Stomach (tissue), 9 donors: Measurements from ENCODE around the gene ATP7B. TPM values are rescaled to one million over a fixed set of nuclear protein-coding genes. Genes with fewer than 3 reads are reported as not detected.
A peak's percentile ranks its signal among the peaks of the same experiment; 100 is the strongest.

ENCODE experiments used
- DNase-seq, 2 donors: peaks; one replicate each; pipeline versions ENCODE4 v3.0.0 to v3.0.0-alpha.2; 2013 to 2019
- H3K27ac ChIP-seq, 5 donors: fragments of 200-600 bp in 4 of 5; sonication (generic) in 4 of 5; one replicate each; pipeline ENCODE4 v1.5.1; 2013 to 2019; ENCODE audit warnings: mild to moderate bottlenecking in 1 of 5, moderate library complexity in 1 of 5
- H3K27me3 ChIP-seq, 3 donors: fragments of 200-600 bp; sonication (generic); one replicate each; pipeline ENCODE4 v1.5.1; 2017 to 2019; ENCODE audit warnings: mixed run types in 1 of 3
- H3K36me3 ChIP-seq, 4 donors: fragments of 200-600 bp; sonication (generic); 1 replicate in 3 of 4; 2 replicates in 1 of 4; pipeline ENCODE4 v1.5.1; 2016 to 2019
- H3K4me1 ChIP-seq, 4 donors: fragments of 200-600 bp; sonication (generic); one replicate each; pipeline ENCODE4 v1.5.1; 2016 to 2019
- H3K4me3 ChIP-seq, 4 donors: fragments of 200-600 bp; sonication (generic) in 3 of 4; one replicate each; pipeline ENCODE4 v1.5.1; 2016 to 2019; ENCODE audit warnings: mild to moderate bottlenecking in 1 of 4
- H3K9me3 ChIP-seq, 4 donors: fragments of 200-600 bp; sonication (generic); one replicate each; pipeline ENCODE4 v1.5.1; 2016 to 2019
- CTCF ChIP-seq, 7 experiments: fragments of 450-650 bp in 4 of 7; fragments of 200-600 bp in 3 of 7; sonication (generic) in 3 of 7; IDR thresholded peaks; one replicate each; pipeline ENCODE4 v1.5.1; 2016 to 2019; ENCODE audit warnings: antibody characterized with exemption in 7 of 7, control low read depth in 2 of 7, mild to moderate bottlenecking in 1 of 7
- EP300 ChIP-seq: sonication (generic); formaldehyde crosslinking; IDR thresholded peaks from one replicate; pipeline ENCODE4 v1.6.1; 2017; ENCODE audit warnings: antibody characterized with exemption
- POLR2A ChIP-seq, 4 donors: fragments of 450-650 bp; IDR thresholded peaks; one replicate each; pipeline ENCODE4 v1.6.1; 2016; ENCODE audit warnings: antibody characterized with exemption in 4 of 4, control low read depth in 2 of 4, mild to moderate bottlenecking in 1 of 4, moderate library complexity in 1 of 4
- POLR2AphosphoS5 ChIP-seq, 3 donors: sonication (generic); formaldehyde crosslinking; IDR thresholded peaks; one replicate each; pipeline ENCODE4 v1.6.1; 2016; ENCODE audit warnings: antibody characterized with exemption in 3 of 3
- WGBS, 5 donors: extraction: QIAGEN DNeasy Blood & Tissue Kit in 3 of 5; methylation state at CpG; one replicate each; pipeline versions ENCODE4 v1.1.5 to v1.1.7; 2013 to 2018; 5-methylcytosine and 5-hydroxymethylcytosine counted together
- intact Hi-C: fragments of 100-400 bp; cut with DNase I; formaldehyde crosslinking; loops from one replicate; pipeline ENCODE4 v1.15.1; 2023; ENCODE audit warnings: low total_unique reads
- polyA plus RNA-seq, 3 donors: library from polyadenylated mRNA; stranded (reverse); fragments of 200-250 nt; gene quantifications; one replicate each; pipeline ENCODE4 v1.2.3, GENCODE V29; 2013
- total RNA-seq, 5 donors: library from RNA; depleted of rRNA; stranded (reverse); fragments of >200 nt; gene quantifications; one replicate each; pipeline versions ENCODE4 v1.1.0 to v1.2.3, GENCODE V29; 2014 to 2016
- donor health status: healthy with polysubstance abuse.
- donor health status: Bipolar disorder and iron deficiency.
- donor health status: healthy.

ATP7B gene
- total and polyA plus RNA-seq, 8 donors, result 0.62 to 21.0 (median 4.6) TPM

GRCh38 chr13:51974482-51974881 lies 36.8 kb downstream of the ATP7B start:
- no peak for TF ChIP-seq CTCF (IDR thresholded peaks at IDR 0.05)
- no peak for TF ChIP-seq POLR2A (IDR thresholded peaks at IDR 0.05)
- TF ChIP-seq EP300, result no peak
- no peak for TF ChIP-seq POLR2AphosphoS5 (IDR thresholded peaks at IDR 0.05)
- H3K4me3 ChIP-seq, result no peak overlapping the region
- H3K36me3 ChIP-seq, result peaks cover 0 to 10% (median 2%) of the 10 kb centered on the region in 4 donors
- H3K9me3 ChIP-seq, result no peaks in the 10 kb centered on the region
- 88 to 96% (median 91%) methylated on average over 6 of the region's 6 CpGs for WGBS, 5 donors
- intact Hi-C loops, result no loop called here
- H3K4me1 ChIP-seq, result peaks cover 0 to 15% (median 7%) of the 10 kb centered on the region in 4 donors
- H3K27ac ChIP-seq, result no peak overlapping the region
- no peaks in the 10 kb centered on the region for H3K27me3 ChIP-seq
- DNase-seq, result no peak

- WGBS, 5 donors, result 92 to 95% (median 94%) methylated on average over 15 of the region's 15 CpGs
- Histone ChIP-seq H3K4me3 (no peak overlapping the region), H3K27ac (peak overlapping the region in 1 of 5 donors; percentile 35), H3K36me3 (peaks cover 0 to 10% (median 7%) of the 10 kb centered on the region in 4 donors), H3K9me3 (no peaks in the 10 kb centered on the region), H3K27me3 (no peaks in the 10 kb centered on the region), H3K4me1 (peaks cover 0 to 15% (median 7%) of the 10 kb centered on the region in 4 donors)
- intact Hi-C loops, result no loop called here
- TF ChIP-seq EP300 (no peak), POLR2AphosphoS5 (IDR thresholded peaks at IDR 0.05) (no peak), CTCF (IDR thresholded peaks at IDR 0.05) (no peak), POLR2A (IDR thresholded peaks at IDR 0.05) (no peak)
- peak in 1 of 2 donors; percentile 69 for DNase-seq
Observed at GRCh38 chr13:51971520-51972426, 39.5 kb downstream of the ATP7B start.

GRCh38 chr13:51970349-51970748 lies 40.9 kb downstream of the ATP7B start:
- intact Hi-C loops, result no loop called here
- H3K4me1 ChIP-seq, result peaks cover 0 to 15% (median 7%) of the 10 kb centered on the region in 4 donors
- WGBS, 5 donors, result 22 to 50% (median 24%) methylated on average over 5 of the region's 5 CpGs
- H3K27ac ChIP-seq, result peak overlapping the region in 4 of 5 donors; percentile 26 to 52 (median 48)
- H3K36me3 ChIP-seq, result peaks cover 0 to 19% (median 7%) of the 10 kb centered on the region in 4 donors
- H3K27me3 ChIP-seq, result no peaks in the 10 kb centered on the region
- H3K4me3 ChIP-seq, result no peak overlapping the region
- peak in 1 of 2 donors; percentile 43 for DNase-seq
- no peak for TF ChIP-seq EP300
- TF ChIP-seq POLR2AphosphoS5 (IDR thresholded peaks at IDR 0.05), result peak in 1 of 3 donors; percentile 42
- H3K9me3 ChIP-seq, result no peaks in the 10 kb centered on the region

GRCh38 chr13:51967482-51968446 lies 43.5 kb downstream of the ATP7B start:
- peaks cover 0 to 19% (median 0%) of the 10 kb centered on the region in 4 donors for H3K36me3 ChIP-seq
- no peak for DNase-seq
- no peak overlapping the region for H3K4me3 ChIP-seq
- H3K27me3 ChIP-seq, result no peaks in the 10 kb centered on the region
- intact Hi-C loops, result no loop called here
- no peak overlapping the region for H3K27ac ChIP-seq
- no peak for TF ChIP-seq POLR2AphosphoS5 (IDR thresholded peaks at IDR 0.05)
- TF ChIP-seq EP300, result no peak
- no peak for TF ChIP-seq CTCF (IDR thresholded peaks at IDR 0.05)
- no peak for TF ChIP-seq POLR2A (IDR thresholded peaks at IDR 0.05)
- WGBS, 5 donors, result 70 to 77% (median 74%) methylated on average over 8 of the region's 8 CpGs
- no peaks in the 10 kb centered on the region for H3K9me3 ChIP-seq
- H3K4me1 ChIP-seq, result peaks cover 0 to 15% (median 7%) of the 10 kb centered on the region in 4 donors
